Endothelial cell of hepatic sinusoid (primary cell): ENCODE data around the gene LAMA3.

ENCODE experiments used
- in situ Hi-C: cut with HindIII; loops from 2 replicates; pipeline ENCODE4 v1.10.0; 2017; ENCODE audit warnings: low sequenced_read_pairs

Gene LAMA3

DNA sequence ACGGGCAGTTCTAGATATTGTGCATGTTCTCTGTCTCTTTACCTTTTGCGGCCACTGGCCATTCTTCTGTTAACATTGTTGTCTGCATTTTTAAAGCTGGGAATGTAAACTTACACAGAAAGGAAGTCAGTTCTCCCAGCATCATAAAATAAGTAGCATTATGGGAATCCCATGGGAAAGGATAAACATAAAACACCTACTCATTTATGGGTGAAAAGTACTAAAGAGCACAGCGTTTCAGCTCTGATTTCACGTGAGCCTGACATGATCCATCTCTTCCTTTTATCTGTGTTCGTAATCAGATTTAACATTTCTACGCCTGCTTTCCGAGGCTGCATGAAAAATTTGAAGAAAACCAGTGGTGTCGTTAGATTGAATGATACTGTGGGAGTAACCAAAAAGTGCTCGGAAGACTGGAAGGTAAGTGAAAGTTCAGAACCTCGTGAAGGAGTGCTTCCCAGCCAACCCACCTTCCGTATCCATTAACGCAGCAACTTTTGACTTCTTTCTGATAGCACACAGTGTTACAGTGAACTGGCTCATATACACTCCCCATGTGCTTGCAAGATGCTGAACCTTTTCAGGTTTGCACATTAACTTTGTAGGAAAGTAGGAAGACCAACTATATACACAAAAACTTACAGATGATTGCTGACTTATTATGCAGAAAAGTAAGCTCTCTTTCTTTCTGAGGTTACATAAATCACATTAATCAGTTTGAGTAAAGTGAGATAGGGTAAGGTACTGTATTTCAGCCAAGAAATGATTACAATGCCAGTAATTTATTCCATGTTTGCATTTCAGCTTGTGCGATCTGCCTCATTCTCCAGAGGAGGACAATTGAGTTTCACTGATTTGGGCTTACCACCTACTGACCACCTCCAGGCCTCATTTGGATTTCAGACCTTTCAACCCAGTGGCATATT, 238.8 kb downstream of the LAMA3 start:
- in situ Hi-C loops, result no loop called here

GRCh38 chr18:23929362-23929930, 240.2 kb downstream of the LAMA3 start:
- in situ Hi-C loops, result no loop called here

DNA sequence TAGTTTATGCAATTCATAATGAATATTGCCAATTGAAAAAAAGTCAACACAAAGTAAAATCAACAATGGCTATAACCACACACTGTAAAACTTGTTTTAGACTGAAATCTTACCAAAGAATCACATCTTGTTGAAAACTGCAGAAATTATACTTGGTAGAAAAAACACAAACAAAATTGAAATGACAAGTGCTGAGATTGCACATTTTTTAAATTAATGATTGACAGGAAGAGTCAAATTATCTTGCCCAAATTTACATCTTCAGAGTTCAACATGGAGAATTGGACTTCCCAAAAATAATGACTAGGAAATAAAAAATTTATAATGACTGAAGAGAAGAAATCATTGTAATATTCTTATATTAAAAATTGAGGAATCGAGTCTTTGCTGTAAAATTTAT, 240.7 kb downstream of the LAMA3 start:
- in situ Hi-C loops, result no loop called here

DNA sequence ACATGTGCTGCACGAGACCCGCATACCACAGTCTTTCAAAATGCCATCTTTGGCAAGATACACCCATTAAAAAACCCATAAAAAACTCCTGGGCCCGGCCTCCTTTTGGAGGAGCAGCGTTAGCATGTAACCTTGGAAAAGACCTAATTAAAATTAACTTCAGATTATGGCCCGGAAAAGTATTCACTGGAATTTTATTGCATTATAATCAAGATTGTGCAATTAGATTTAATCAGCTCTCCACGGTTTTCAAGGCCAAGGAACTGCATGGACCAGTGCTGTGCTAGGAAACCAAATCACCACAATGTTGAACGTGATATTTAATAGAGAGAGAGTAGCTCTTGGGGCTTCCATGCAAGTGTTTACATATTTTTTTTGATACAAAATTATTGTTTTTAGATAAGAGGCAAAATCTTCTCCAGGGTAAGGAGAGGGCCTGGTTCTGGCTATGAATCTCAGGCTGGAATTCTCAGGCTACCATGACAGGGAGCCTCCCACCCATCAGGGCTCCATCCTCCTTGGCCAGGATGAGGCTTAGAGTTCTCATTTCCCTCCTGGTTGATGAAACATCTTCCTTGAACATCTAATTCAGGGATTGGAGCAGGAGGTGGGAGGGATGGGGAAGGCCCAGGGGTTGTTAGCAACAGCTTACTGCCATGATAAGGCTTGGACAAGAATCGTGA, 243.3 kb downstream of the LAMA3 start:
- in situ Hi-C loops, result no loop called here

DNA sequence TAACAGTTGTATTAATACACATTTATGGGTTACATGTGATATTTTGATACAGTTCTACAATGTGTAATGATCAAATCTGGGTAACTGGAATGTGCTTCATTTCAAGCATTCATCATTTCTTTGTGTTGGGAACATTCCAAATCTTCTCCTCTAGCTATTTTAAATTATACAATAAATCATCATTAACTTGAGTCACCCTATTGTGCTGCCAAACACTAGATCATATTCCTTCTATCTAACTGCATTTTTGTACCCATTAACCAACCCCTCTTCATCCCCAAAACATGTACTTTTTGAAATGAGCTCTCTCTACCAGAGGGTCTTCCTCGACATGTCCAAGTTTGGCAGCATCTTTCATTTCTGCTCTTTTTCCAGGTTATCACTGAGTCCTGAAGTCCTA, 244.2 kb downstream of the LAMA3 start:
- in situ Hi-C loops, result no loop called here

DNA sequence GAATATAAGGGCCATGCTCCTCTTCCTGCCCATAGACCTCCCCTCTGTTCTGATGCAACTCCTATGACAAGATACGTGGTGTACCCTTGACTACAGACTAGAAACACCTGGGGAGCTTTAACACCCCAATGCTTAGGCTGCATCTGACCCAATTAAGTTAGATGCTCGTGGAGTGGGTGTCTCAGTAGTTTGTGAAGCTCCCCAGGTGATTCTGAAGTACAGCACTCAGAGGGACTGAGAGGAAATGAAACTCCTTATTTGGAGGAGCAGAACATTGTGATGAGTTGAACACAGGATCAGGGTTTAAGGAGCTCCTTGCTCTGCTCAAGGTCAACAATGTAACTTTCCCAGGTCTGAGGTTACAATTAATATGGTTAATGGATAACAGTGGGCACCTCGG, 245.0 kb downstream of the LAMA3 start:
- in situ Hi-C loops, result no loop called here

DNA sequence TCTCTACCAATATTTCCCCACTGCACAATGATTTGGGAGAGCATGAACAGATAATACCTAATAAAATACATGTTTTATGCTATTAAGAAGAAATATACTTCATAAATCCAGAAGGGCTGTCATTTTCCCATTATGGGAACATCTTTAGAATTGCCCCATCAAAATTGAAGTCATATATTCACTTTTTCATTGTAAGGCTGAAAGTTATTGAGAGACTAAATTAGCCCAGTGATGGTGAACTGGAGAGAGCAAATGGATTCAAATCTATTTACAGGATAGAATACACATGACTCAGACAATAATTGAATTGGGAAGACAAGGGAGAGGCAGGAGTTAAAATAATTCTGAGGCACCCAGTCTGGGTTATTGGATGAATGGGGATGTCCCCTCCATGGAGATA, 245.6 kb downstream of the LAMA3 start:
- in situ Hi-C loops, result no loop called here

GRCh38 chr18:23935804-23936203, 246.6 kb downstream of the LAMA3 start:
- in situ Hi-C loops, result no loop called here

- in situ Hi-C loops, result no loop called here
These were observed 247.2 kb downstream of the LAMA3 start for GRCh38 chr18:23936381-23936958.

GRCh38 chr18:23938043-23938756, 248.9 kb downstream of the LAMA3 start:
- in situ Hi-C loops, result no loop called here

- in situ Hi-C loops, result no loop called here
These were observed 249.7 kb downstream of the LAMA3 start for GRCh38 chr18:23938901-23939341.

- in situ Hi-C loops, result no loop called here
These were observed 250.1 kb downstream of the LAMA3 start for GRCh38 chr18:23939366-23939765.

GRCh38 chr18:23939896-23940295, 250.6 kb downstream of the LAMA3 start:
- in situ Hi-C loops, result no loop called here

GRCh38 chr18:23941791-23942190, 252.5 kb downstream of the LAMA3 start:
- in situ Hi-C loops, result no loop called here

- in situ Hi-C loops, result no loop called here
These were observed 253.9 kb downstream of the LAMA3 start for GRCh38 chr18:23943104-23943503.

DNA sequence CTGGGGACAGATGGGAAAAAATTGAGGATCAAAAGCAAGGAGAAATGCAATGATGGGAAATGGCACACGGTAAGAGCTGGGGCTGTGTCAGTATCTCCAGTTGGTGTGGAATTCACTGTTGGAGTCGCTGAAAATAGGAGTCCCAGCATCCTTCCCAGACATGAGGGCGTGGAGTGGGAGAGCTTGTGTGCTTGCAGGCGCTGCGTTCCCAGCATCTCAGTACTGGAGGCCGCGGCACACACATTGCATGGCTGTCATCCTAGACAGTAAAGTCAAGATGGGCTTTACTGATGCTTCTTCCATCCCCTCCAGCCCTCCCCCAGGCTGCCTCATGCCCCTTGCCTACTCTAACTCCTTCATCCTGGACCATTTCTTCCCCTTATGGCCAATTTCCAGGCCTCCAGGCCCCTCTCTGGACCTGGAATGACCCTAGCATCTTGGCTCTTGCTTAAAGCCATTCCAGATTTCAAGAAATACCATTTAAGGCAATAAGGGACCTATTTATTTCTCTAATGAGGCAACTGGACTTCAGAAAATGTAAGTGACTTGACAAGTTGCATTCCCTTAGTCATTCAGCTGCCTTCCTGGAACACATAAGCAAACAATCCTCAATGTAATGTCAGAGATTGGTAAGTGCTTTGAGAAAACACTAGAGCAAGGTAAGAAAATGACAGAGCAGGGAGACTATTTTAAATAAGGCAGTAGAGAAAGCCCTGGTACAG, 254.8 kb downstream of the LAMA3 start:
- in situ Hi-C loops, result no loop called here

DNA sequence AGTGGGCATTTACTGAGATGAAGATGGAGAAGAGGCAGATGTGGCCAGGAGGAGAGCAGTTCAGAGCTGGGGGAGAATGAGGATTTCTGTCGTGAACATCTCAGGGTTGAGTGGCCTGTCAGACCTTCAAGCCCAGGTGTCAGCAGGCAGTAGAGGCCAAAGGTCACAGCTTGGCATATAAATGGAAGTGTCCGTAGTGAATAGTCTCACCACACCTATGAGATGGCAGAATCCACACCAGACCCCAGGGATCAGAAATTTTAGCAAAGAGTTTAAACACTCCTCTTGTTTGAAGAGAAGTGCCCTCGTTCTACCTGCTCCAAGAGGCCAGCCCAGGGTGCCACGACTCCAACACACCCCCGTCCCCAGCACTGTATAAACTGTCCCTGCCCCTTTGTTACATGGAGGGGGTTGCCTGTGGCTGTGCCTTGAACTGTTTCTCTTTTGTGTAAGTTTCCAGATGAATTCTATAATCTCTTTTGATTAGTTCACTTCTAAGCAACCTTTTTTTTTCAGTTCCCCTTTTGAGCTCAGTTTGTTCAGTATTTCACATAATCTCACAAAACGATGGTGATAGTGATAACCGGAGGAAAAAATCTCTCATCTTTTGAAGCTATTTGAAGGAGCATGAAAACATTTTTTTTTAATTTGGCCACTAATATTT, 256.3 kb downstream of the LAMA3 start:
- in situ Hi-C loops, result no loop called here

GRCh38 chr18:23949863-23950262, 260.6 kb downstream of the LAMA3 start:
- in situ Hi-C loops, result no loop called here

DNA sequence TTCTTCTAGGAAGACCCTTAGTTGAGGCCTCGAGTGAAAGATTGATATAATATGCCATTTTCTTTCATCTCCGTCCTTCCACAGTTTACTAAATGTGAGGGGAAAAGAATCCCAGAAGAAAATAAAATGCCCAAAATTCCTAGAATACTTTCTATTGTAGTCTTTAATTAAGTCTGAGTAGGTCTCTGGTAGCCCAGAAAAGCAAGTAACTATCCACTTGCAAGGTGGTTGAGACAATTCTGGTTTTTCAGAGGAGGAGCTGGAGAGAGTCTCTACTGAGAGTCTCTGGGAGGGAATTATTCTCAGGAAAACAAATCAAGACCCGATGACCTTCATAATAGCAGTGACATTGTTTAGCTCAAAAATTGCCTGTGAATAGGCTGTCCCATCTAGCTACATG, 261.4 kb downstream of the LAMA3 start:
- in situ Hi-C loops, result no loop called here

DNA sequence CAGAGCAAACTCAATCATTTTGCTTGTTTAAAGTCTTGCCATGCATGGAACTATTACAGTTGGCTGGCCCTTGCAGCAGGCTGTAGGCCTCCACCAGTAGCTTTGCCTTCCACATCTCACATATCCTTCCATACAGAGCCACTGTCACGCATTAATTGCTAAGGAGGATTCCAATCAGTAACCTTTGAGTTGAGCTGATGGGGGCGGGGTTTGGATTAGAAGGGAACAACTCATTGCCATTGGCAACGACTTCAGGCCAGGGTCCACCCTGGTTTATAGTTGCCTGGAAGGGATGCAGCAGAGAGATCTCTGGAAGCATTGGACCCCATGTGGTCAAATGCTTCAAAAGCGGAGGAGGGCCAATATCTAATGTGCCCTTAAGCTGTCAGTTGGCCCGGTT, 262.0 kb downstream of the LAMA3 start:
- in situ Hi-C loops, result no loop called here
